Esophagus muscularis mucosa (tissue), 3 donors: ENCODE measurements around the gene HTRA2.

ENCODE experiments used
- CTCF ChIP-seq, 3 experiments: fragments of 200-600 bp in 2 of 3; fragments of 450-650 bp in 1 of 3; sonication (generic) in 2 of 3; IDR thresholded peaks; one replicate each; pipeline ENCODE4 v1.5.1; 2017 to 2019; ENCODE audit warnings: antibody characterized with exemption in 3 of 3, mild to moderate bottlenecking in 2 of 3, moderate library complexity in 1 of 3
- POLR2AphosphoS5 ChIP-seq, 2 donors: sonication (generic); formaldehyde crosslinking; IDR thresholded peaks; one replicate each; pipeline ENCODE4 v1.6.1; 2017; ENCODE audit warnings: antibody characterized with exemption in 2 of 2

GRCh38 chr2:74497777-74498499 lies 31.8 kb upstream of the HTRA2 start:
- TF ChIP-seq POLR2AphosphoS5 (IDR thresholded peaks at IDR 0.05) = peak in 1 of 2 donors; percentile 38
- TF ChIP-seq CTCF (IDR thresholded peaks at IDR 0.05) = no peak
